Bronchial epithelial cell (primary cell): Measurements from ENCODE around the gene RHBDL1. TPM values are rescaled to one million over a fixed set of nuclear protein-coding genes. Genes with fewer than 3 reads are reported as not detected.

Source experiments
- DNase-seq: peaks from one replicate; pipeline ENCODE4 v3.0.0-alpha.2; 2010; ENCODE audit warnings: low read depth
- FAIRE-seq: peaks from 2 replicates; lab custom pipeline; 2011; peaks lifted over from hg19 to GRCh38; lab: Jason Lieb, UNC
- H3K27me3 ChIP-seq: 2 replicates; pipeline ENCODE4 v1.5.1; 2011; ENCODE audit warnings: low read length; ENCODE audit not compliant: control insufficient read depth, insufficient read depth
- H3K36me3 ChIP-seq: 2 replicates; pipeline ENCODE4 v1.5.1; 2011; ENCODE audit warnings: low read length; ENCODE audit not compliant: control insufficient read depth, insufficient read depth
- H3K4me3 ChIP-seq: 2 replicates; pipeline ENCODE4 v1.5.1; 2011; ENCODE audit warnings: mild to moderate bottlenecking, low read depth, low read length, control low read depth
- total RNA-seq: library from RNA; depleted of rRNA; stranded (reverse); fragments of >200 nt; gene quantifications from 2 replicates; pipeline ENCODE4 v1.2.1, GENCODE V29; 2014
- TF ChIP-seq, protein P1 (sequence below): IDR thresholded peaks from 2 replicates; pipeline ENCODE4 v1.5.1; 2011; ENCODE audit warnings: mild to moderate bottlenecking, moderate library complexity, low read length, control low read depth, inconsistent platforms; ENCODE audit not compliant: insufficient read depth, severe bottlenecking

Gene RHBDL1
- total RNA-seq, 1 donor from 2014 or later: 14.0 TPM

DNA sequence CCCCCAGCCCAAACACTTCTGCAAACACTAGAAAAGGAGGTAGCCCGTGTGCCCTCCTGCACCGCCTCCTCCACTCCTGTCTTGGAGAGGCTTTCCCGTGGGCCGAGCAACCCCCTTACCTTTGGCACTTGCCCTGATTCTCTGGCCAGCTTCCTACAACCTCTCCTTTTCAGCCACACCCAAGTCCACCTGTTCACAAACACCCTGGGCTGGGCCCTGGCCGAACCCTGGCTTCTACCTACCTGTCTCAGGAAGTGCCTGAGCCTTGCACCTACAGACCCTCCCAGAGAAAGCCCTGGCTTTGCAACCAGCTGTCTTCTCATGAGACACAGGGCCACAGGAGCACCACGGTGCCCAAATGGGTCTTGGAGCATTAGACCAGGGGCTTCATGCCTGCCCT lies 43.5 kb downstream of the RHBDL1 start:
- no peak for FAIRE-seq
- no peaks in the 10 kb centered on the region for H3K27me3 ChIP-seq

DNA sequence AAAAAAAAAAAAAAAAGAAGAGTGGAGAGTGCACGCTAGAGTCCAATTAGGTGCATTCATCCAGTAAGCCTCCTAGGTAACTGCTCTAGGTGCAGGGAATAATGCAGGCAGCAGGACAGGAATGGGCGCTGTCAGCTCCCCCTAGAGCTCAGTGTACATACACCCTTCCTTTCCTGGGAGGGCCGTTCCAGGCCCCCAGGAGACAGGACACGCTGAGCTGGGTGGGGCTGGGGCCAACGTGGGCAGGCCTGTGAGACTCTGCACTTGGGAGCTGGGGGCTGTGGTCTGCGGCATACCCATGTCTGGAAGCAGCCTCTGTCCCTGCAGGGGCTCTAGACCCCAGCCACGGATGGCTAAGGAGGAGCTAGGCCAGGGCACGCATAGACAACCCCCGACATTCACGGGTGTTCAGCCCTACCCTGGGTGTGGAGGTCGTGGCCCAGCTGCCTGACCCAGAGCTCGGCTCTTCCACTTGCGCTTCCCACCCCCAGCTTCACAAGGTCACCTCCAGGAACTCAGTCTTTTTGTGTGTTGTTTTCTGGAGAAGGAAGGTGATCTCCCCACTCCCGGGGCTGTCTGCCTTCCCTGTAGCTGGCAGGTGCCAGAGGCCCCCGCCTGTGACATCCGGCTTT lies 44.5 kb downstream of the RHBDL1 start:
- H3K36me3 ChIP-seq: peaks cover 2% of the 10 kb centered on the region
- H3K27me3 ChIP-seq: no peaks in the 10 kb centered on the region
- DNase-seq (peak; percentile 41), FAIRE-seq (no peak)
- TF ChIP-seq, protein P1, sequence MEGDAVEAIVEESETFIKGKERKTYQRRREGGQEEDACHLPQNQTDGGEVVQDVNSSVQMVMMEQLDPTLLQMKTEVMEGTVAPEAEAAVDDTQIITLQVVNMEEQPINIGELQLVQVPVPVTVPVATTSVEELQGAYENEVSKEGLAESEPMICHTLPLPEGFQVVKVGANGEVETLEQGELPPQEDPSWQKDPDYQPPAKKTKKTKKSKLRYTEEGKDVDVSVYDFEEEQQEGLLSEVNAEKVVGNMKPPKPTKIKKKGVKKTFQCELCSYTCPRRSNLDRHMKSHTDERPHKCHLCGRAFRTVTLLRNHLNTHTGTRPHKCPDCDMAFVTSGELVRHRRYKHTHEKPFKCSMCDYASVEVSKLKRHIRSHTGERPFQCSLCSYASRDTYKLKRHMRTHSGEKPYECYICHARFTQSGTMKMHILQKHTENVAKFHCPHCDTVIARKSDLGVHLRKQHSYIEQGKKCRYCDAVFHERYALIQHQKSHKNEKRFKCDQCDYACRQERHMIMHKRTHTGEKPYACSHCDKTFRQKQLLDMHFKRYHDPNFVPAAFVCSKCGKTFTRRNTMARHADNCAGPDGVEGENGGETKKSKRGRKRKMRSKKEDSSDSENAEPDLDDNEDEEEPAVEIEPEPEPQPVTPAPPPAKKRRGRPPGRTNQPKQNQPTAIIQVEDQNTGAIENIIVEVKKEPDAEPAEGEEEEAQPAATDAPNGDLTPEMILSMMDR: peak; percentile 57
- H3K4me3 ChIP-seq: peak overlapping the region; percentile 87

More for the DNA sequence above, 43.5 kb downstream of the RHBDL1 start:
- TF ChIP-seq, protein P1: no peak
- H3K36me3 ChIP-seq: peaks cover 2% of the 10 kb centered on the region
- DNase-seq: no peak
- H3K4me3 ChIP-seq: no peak overlapping the region

DNA sequence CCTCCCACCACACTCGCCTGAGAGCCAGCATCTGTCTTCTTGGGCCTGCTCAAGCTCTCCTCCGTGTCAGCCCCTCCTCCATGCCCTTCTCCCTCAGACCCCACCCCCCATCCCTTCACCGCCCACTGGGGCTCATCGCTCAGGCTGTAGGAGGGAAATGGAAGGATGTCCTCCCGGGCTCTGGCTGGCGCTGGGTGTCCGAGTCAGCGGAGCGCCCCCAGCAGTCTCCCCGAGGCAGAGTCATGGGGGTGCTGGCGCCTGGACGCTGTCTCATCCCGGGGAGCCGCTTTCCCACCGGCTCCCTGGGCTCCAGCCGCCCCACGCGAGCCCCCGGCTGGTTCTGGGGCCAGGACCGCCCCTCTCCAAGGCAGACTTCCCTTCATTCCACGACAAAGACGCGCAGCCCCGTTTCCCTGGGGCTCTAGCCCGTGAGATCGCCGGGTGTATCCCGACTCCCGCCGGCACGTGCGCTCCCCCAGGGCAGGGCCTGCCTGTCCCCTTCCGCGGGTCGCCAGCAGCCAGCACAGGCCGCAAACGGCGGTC lies 45.0 kb downstream of the RHBDL1 start:
- Histone ChIP-seq H3K4me3 (peak overlapping the region; percentile 87), H3K27me3 (no peaks in the 10 kb centered on the region), H3K36me3 (peaks cover 2% of the 10 kb centered on the region)
- TF ChIP-seq, protein P1: peak; percentile 21
- no peak for FAIRE-seq
- no peak for DNase-seq

- peak; percentile 51 for DNase-seq
- Histone ChIP-seq H3K4me3 (peak within 1 kb of the TSS; percentile 87), H3K27me3 (no peaks in the 10 kb centered on the region), H3K36me3 (peaks cover 2% of the 10 kb centered on the region)
- FAIRE-seq: no peak
- TF ChIP-seq, protein P1: peak; percentile 10
Measured at GRCh38 chr16:720990-721764, 45.7 kb downstream of the RHBDL1 start, which contains the start of gene ANTKMT. ANTKMT (plus strand) TSS chr16:721146; CDS start chr16:721275, 129 bp downstream.

- DNase-seq: no peak
- H3K36me3 ChIP-seq: peaks cover 2% of the 10 kb centered on the region
- H3K27me3 ChIP-seq: no peaks in the 10 kb centered on the region
- FAIRE-seq: no peak
- peak overlapping the region; percentile 87 for H3K4me3 ChIP-seq
- TF ChIP-seq, protein P1: no peak
Measured at GRCh38 chr16:721765-722540, 46.5 kb downstream of the RHBDL1 start.
